GM12878 (cell line): Measurements from ENCODE around the gene TRPC4.

Experiments used
- ATF2 ChIP-seq: IDR thresholded peaks from 2 replicates; pipeline ENCODE4 v1.6.1; 2012; ENCODE audit warnings: low read length, inconsistent platforms
- CBX5 ChIP-seq: sonication (generic); IDR thresholded peaks from 2 replicates; pipeline ENCODE4 v1.6.1; 2016; ENCODE audit warnings: low read depth, moderate library complexity, mild to moderate bottlenecking, inconsistent platforms
- FOS ChIP-seq: IDR thresholded peaks from 3 replicates; pipeline ENCODE4 v1.6.1; 2011; ENCODE audit warnings: borderline replicate concordance; ENCODE audit not compliant: insufficient read length; ENCODE audit errors: extremely low read depth
- HSF1 ChIP-seq: fragments of 150-350 bp; IDR thresholded peaks from 2 replicates; pipeline ENCODE4 v1.6.1; 2014; ENCODE audit warnings: mild to moderate bottlenecking, low read depth, low read length
- JUND ChIP-seq: IDR thresholded peaks from 2 replicates; pipeline ENCODE4 v1.6.1; 2012; ENCODE audit warnings: low read depth, mild to moderate bottlenecking, low read length, improper control_type of control experiment, moderate library complexity
- KDM1A ChIP-seq: fragments of 200-600 bp; sonication (generic); IDR thresholded peaks from 2 replicates; pipeline ENCODE4 v1.6.1; 2016; ENCODE audit warnings: borderline replicate concordance
- NFYB ChIP-seq: IDR thresholded peaks from 2 replicates; pipeline ENCODE4 v1.6.1; 2011; ENCODE audit warnings: low read depth, mild to moderate bottlenecking, low read length, improper control_type of control experiment, moderate library complexity; ENCODE audit not compliant: insufficient read depth
- NRF1 ChIP-seq: conservative IDR thresholded peaks from 2 replicates; pipeline ENCODE4 v1.6.1; 2011; ENCODE audit warnings: mild to moderate bottlenecking, low read depth, low read length, improper control_type of control experiment
- PML ChIP-seq: IDR thresholded peaks from 2 replicates; pipeline ENCODE4 v1.6.1; 2012; ENCODE audit warnings: low read length, inconsistent platforms
- POLR2A ChIP-seq: IDR thresholded peaks from 2 replicates; pipeline ENCODE4 v1.6.1; 2011; ENCODE audit warnings: low read depth, mild to moderate bottlenecking, low read length
- REST ChIP-seq: IDR thresholded peaks from 2 replicates; pipeline ENCODE4 v1.6.1; 2012; ENCODE audit warnings: mild to moderate bottlenecking, low read depth, low read length
- SPI1 ChIP-seq: IDR thresholded peaks from 2 replicates; pipeline ENCODE4 v1.6.1; 2011; ENCODE audit warnings: low read depth, mild to moderate bottlenecking, low read length, moderate library complexity, borderline replicate concordance; ENCODE audit not compliant: insufficient read depth
- TF ChIP-seq, protein P1 (sequence below), 3 experiments: IDR thresholded peaks in 2 of 3; conservative IDR thresholded peaks in 1 of 3; 2 replicates each; pipeline ENCODE4 v1.5.1; 2011; ENCODE audit warnings: low read depth in 3 of 3, low read length in 3 of 3, mild to moderate bottlenecking in 3 of 3, control low read depth in 2 of 3, moderate library complexity in 2 of 3, inconsistent platforms in 1 of 3, mixed read lengths in 1 of 3; ENCODE audit not compliant: control insufficient read depth in 2 of 3, insufficient read depth in 1 of 3; ENCODE audit errors: extremely low read depth in 1 of 3

DNA sequence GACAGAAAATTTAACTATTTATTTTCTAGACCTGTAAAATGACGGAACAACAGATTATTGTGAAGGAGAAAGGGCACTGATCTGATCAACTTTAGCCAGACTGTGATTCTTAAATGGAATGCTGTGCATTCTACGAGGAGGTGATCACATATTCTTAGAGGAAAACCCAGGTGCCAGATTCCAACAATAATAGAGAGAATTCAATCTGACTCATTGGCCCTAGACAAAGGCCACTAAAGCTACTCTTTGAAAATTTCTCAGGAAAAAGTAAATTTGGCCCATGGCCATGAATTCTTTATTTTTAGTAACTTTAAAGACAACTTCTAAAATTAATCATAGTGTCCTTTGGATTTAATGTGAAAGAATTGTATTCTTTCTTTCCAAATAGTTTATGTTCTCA is 212.4 kb downstream of the TRPC4 start:
- TF ChIP-seq, protein P1, sequence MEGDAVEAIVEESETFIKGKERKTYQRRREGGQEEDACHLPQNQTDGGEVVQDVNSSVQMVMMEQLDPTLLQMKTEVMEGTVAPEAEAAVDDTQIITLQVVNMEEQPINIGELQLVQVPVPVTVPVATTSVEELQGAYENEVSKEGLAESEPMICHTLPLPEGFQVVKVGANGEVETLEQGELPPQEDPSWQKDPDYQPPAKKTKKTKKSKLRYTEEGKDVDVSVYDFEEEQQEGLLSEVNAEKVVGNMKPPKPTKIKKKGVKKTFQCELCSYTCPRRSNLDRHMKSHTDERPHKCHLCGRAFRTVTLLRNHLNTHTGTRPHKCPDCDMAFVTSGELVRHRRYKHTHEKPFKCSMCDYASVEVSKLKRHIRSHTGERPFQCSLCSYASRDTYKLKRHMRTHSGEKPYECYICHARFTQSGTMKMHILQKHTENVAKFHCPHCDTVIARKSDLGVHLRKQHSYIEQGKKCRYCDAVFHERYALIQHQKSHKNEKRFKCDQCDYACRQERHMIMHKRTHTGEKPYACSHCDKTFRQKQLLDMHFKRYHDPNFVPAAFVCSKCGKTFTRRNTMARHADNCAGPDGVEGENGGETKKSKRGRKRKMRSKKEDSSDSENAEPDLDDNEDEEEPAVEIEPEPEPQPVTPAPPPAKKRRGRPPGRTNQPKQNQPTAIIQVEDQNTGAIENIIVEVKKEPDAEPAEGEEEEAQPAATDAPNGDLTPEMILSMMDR (IDR thresholded peaks at IDR 0.05 in 2 of 3, conservative IDR thresholded peaks at IDR 0.05 in 1 of 3; ENCODE audit: control insufficient read depth in 2 of 3, extremely low read depth in 1 of 3, insufficient read depth in 1 of 3, low read depth in 3 of 3, low read length in 3 of 3): no peak
- no peak for TF ChIP-seq SPI1
- no peak for TF ChIP-seq NFYB
- TF ChIP-seq HSF1: no peak
- TF ChIP-seq REST: no peak
- TF ChIP-seq NRF1: no peak
- no peak for TF ChIP-seq POLR2A
- TF ChIP-seq CBX5: no peak
- no peak for TF ChIP-seq ATF2
- TF ChIP-seq KDM1A: no peak
- TF ChIP-seq PML: no peak
- no peak for TF ChIP-seq FOS
- no peak for TF ChIP-seq JUND
